Activated CD4-positive, alpha-beta T cell treated with anti-CD3 and anti-CD28 coated beads, Interleukin-2, amount 50 U/mL, for 16 hours (primary cell): ENCODE data around the gene HSD17B3.
"Not testable (repeated sequence)": the region's sequence is repeated elsewhere in the genome, so short reads cannot be mapped to it uniquely, and the experiment has no call there.

Experiments
- DNase-seq: peaks from one replicate; pipeline ENCODE4 v3.0.0-alpha.2; 2020

Gene HSD17B3

GRCh38 chr9:96192710-96193109 lies 109.3 kb downstream of the HSD17B3 start:
- no peak for DNase-seq

GRCh38 chr9:96189995-96190394 lies 112.0 kb downstream of the HSD17B3 start:
- no peak for DNase-seq

- not testable (repeated sequence) for DNase-seq
These were observed 112.4 kb downstream of the HSD17B3 start for GRCh38 chr9:96189581-96189980.

- no peak for DNase-seq
These were observed 113.4 kb downstream of the HSD17B3 start for GRCh38 chr9:96188571-96188970.

- no peak for DNase-seq
These were observed 114.8 kb downstream of the HSD17B3 start for GRCh38 chr9:96187151-96187555.

- no peak for DNase-seq
These were observed 115.4 kb downstream of the HSD17B3 start for GRCh38 chr9:96186591-96187011.

GRCh38 chr9:96185518-96186156 lies 116.3 kb downstream of the HSD17B3 start:
- DNase-seq: no peak
